Stimulated activated CD4-positive, alpha-beta T cell treated with anti-CD3 and anti-CD28 coated beads, Interleukin-15, amount 100 ng/mL, for 48 hours (primary cell): ENCODE measurements around the gene PRRT4.

Experiments
- DNase-seq, 2 donors: peaks; one replicate each; pipeline ENCODE4 v3.0.0-alpha.2; 2020; ENCODE audit warnings: low read depth in 2 of 2

PRRT4 gene

DNA sequence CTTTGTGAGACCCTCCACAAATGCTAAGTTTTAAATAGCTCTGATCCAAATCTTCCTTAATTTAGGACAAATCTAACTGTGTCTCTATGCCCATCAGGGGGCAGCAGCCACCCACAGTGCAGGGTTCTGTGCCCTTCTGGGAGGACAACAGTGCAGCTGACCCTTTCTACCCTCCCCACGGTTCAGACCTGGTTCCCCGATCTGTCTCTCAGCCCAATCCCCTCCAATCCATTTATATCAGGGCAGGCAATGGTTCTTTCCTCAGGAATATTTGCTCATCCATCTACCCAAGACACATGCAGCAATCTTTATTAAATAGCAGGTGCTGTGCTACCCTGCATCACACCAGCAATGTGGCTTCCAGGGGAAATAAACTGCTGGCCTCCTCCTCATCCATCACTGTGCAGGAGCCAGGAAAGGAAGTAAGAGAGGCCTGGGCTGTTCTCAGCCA lies 13.8 kb downstream of the PRRT4 start:
- peak in 1 of 2 donors; percentile 28 for DNase-seq

DNA sequence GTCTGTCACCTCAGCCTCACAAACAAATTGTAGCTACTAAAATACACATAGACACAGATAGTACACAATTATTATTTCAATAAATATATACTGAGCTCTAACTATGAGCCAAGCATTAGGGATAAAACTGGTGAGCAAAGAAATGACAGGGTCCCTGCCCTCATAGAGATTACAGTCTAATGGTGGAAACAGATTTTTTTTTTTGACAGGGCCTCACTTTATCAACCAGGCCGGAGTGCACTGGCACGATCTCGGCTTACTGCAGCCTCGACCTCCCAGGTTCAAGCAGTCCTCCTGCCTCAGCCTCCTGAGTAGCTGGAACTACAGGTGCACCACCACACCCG lies 17.1 kb downstream of the PRRT4 start:
- DNase-seq, result no peak

DNA sequence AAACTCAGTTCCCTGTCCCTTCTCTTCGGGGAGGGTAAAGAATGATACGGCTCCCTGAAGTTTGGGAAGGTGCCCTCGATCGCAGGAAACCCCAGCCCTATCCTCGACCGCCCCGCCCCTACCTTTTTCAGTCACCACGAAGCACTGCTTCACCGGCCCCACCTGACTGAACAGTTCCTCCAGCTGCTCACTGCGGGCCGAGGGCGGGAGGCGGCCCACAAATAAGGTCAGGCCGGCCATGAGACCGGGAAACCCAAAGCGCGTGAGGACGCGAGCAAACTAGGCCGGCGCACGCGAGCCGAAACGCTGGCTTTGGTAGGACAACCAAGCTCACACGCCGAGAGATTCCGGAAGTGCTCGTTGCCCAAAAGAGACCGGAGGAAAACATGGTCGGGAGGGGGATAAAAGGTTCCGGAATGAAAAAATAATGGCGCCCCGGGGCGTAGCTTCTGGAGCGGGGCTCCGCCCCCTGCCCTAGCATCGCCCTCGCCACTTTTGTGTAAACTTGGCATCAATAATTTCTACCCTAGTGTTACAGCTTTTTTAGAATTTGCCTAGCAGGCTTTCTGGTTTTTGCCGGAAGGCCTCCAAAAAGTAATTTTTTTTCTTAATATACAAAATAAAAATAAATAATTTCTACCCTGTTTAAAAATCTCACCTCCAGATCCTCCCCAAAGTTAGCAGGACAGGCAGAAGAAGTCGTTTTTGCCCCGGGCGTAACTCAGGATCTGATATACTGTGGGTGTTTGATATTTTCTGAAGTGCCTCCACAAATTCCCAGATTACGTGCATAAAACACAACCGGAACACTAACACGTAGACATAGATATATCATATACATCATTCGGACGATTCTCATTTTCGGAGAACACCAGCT lies 17.7 kb downstream of the PRRT4 start, which contains the start of gene RBM28:
TSS of gene RBM28 (minus strand) at position 355 of the 877 bp plus-strand sequence. CDS start at position 240, 115 bp downstream.
- DNase-seq, result peak; percentile 77 to 82

DNA sequence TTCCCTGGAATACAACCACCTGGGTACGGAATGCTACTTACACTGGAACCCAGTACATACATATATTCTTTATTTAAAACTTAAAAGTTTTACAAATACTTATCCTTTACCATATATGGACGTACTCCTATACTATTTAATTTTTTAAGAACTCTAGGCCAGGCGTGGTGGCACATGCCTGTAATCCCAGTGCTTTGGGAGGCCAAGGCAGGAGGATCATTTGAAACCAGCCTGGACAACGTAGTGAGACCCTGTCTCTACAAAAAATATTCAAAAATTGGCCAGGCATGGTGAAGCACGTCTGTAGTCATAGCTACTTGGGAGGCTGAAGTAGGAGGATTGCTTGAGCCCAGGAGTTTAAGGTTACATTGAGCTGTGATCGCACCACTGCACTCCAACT lies 19.8 kb downstream of the PRRT4 start:
- DNase-seq, result no peak

DNA sequence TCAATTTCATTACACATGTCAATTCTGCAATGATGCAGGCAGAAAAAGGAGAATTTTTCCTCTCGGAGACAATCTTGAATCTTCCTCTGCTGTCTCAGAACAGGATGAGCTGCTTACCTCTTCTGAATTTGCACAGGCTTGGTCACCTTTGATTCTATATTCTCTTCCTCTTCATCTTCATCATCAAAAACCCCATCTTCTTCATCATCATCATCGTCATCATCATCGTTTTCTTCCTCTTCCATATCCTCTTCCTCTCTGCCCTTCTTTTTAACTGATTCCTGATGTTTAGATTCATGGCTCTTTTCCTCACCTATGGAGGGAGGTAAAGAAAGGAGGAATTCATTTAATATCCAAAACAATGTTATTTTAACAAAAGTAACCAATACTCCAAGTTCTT lies 25.8 kb downstream of the PRRT4 start:
- DNase-seq, result no peak

DNA sequence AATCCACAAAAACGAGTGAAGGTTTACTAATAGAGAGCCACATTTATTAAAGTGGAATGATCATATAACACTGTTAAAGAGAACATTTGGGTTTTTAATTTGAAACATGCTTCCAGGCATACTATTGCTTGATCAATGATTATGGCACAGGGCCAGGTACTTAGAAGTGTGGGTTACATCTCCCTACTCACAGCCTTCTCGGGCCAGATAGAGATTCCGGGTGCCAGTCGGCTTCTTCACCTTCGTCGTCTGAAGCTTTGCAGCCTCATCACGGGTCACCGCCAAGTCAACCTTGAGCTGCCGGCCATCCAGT lies 37.2 kb downstream of the PRRT4 start:
- no peak for DNase-seq

DNA sequence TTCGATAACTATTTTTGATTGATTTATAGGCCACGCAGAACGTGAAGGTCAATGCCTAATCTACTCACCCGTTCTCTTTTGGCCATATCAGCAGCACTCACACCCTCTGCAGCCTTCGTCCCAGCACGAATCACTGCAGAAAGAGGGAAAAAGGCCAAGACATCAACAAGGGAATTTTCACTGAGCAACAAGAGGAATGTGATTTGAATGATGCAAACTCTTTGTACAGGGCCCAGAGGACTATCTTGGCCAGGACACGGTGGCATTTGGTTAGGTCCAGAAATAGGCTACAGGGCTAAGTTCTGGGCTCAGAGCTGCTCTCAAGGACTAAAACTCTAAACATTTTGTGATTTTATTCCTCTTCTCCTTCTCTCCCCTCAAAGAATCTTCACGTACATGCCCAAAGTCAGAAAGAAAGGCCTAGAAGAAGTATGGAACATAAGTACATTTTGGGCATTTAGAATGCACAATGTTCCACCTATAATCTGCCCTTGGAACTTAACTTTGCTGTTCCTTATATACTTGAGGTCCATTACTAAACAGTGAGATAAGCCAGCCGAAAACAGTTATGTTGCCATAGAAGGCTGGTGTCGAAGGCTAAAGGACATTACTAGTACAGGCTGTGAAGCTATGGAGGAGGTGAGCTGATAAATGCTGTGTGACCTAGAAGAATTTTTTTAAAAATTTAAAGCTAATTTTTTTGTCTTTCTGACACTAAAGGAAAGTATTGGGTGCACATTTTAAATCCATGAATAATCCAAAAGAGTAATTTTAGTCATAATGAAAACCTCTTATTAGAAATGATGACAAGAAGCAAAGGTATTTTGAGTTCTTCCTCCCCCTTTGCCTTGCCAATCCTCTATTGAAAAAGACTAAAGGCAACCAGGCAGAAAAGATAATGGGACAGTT lies 37.8 kb downstream of the PRRT4 start:
- no peak for DNase-seq

DNA sequence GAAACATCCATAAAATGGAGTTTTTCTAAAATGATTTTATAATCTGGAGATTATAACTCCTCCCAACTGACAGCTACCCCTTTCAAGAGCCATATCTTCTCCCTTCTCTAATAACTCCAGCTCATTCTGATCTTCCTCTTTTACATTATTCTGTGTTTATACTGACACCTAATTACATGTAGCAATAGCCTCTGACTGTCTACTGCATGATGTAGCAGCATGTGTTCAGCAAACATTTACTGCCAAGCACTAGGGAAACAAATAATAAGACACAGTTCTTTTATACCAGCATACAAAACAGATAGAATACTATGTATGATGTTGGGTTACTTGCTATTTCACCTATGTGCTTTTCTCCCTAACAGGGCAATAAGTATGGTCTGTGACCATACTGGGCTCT lies 38.5 kb downstream of the PRRT4 start:
- DNase-seq, result no peak

DNA sequence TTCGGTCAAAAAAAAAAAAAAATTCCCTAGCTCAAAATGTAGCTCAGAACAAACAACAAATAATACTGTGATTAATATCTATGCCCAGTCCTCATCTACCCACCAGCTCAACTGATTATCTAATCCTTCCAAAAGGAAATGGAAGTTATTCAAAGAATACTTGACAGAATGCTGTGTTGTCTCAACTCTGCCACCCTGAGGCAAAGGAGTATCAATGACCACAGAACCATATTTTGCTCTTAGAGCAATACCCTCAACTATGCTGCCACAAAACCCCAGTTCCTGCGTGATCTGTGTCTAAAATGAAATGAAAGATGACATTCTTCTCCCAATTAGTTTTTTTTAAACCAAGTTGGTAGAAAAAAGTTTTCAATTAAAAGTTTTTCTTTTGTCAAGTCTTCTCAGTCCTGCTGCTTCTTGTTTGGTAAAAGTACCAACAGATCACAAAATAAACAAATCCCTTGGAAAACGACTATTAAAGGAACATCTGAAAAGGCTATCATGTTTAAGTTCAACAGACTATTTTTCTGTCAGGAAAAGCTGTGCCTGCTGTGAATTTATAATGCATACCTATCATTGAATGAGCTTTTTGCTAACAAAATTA lies 39.3 kb downstream of the PRRT4 start:
- no peak for DNase-seq

DNA sequence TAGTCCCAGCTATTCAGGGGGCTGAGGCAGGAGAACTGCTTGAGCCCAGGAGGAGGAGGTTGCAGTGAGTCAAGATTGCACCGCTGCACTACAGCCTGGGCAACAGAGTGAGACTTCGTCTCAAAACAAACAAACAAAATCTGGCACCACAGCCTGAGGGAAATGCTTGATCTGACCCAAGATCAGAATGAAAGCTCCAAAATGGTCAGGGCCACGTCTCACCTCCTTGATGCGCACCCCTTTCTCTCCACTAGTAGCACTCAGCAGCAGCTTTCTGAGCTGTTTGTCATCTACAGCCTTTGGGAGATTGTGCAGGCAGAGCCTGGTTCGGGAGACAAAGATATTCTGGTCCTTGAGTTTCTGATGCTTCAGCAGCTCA lies 40.5 kb downstream of the PRRT4 start:
- DNase-seq, result no peak

DNA sequence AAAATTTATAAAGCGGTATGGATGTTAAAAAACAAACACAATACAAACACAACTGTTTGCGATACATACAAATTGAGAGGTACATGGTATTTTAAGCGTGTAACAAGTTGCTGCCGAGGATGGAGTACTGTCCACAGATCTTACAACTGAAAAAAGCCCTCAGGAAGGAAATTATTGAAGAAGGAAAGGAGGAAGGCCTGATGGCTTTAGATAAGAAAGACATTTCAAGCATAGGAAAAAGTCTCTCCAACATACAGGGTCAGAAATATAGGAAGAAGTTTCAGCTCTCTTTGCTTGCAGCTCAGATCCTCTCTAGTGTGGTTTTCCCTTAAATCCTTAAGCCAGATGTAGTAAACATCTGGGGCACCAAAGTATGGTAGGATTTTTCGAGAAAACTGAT lies 42.8 kb downstream of the PRRT4 start:
- no peak for DNase-seq

DNA sequence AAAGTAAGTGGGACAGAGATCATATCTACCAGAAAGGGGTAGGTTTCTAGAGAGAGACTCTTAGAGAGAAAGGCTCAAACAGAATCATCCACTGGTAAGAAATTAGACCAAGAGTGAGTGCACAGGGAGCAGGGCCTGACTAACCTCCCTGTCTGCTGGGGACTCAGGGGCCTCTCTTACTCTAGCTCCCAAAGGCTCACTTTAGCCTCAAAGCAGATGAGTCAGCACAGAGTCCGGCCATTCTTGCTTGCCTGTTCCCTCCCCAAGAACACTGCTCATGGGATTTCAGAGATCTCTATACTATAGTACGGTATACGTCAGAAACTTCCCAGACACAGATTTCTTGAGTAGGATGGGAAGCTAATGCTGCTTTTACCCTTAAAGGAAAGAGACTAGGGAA lies 50.5 kb downstream of the PRRT4 start:
- no peak for DNase-seq

DNA sequence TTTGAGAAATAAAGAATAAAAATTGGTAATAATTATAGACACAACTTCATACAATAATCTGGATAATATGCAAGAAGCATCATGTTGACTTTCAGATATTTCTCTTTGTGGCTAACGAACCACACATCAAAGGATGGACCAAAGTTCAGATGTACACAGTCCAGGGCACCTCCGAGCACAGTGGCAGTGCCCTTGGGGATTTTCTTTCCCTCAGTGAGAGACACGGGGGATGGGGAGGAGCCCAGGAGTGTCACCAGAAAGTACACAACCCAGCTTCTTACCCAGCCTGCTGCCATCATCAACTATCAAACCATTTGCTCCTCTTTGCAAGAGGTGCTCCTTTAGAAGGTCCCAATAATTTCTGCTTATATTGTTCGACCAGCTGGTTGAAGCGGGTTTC lies 51.0 kb downstream of the PRRT4 start:
- no peak for DNase-seq

DNA sequence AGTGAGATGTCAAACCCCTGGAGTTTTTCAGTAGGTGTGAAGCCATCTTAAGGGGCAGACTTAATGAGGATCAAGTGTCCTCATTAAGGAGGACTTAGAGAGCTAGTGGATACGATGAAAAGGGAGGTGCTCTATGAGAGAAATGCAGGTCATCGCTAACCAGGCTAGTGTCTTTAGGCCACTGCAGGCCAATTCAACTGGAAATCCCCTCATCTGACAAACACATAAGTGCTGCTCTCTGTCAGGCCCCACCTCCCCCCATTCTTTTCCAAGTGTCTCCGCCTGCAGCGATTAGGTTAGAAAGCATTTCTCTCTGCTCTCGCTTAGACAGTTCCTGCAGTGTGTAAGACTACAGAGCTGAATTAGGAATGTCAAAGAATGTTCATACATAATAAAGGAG lies 51.5 kb downstream of the PRRT4 start:
- DNase-seq, result no peak

DNA sequence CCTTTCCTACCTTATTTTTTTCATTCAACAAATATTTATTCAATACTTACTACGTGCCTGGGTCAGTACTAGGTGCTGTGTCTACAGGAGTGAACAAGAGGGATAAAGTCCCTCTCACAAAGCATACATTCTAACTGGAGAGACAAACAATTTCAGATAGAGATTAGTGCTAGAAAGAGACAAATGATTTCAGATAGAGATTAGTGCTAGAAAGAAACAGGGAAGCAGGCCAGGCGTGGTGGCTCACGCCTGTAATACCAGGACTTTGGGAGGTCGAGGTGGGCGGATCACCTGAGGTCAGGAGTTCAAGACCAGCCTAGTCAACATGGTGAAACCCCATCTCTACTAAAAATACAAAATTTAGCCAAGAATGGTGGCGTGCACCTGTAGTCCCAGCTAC lies 52.4 kb downstream of the PRRT4 start:
- no peak for DNase-seq

DNA sequence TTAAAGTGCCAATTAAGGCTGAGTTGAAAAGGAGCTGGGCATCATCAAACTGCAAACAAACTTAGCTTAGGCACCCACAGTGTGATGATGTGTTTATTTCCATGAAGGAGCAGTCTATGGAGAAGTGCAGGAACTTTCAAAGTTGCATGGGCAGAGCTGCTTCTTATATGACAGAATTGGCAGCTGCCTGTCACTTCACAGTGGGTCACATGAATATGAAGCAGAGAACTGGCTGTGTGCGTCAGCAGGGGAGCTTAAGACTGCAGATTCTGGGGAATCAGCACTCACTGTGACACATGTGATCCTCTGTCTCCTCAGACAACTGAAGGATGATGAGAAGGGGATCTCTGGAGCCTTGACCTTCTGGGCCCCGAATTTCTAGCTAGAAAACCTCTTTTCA lies 54.4 kb downstream of the PRRT4 start:
- no peak for DNase-seq

DNA sequence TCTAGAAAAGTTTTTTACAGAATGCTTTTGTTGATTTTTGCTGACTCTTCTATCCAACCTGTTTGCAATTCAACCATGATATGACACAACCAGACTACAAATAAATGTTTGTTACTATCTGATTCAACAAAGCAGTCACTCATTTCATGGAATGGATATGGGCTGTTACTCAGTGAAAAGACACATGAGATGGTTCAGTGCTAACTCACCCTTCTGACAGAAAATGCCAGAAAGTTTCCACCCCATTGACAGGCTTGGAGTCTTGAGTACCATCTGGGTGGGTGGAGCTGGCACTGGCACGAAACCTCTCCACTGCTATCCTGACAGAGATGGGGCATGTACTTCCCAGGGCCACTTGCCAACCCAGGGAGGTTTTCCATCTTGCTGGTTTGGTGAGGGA lies 57.3 kb downstream of the PRRT4 start:
- no peak for DNase-seq

DNA sequence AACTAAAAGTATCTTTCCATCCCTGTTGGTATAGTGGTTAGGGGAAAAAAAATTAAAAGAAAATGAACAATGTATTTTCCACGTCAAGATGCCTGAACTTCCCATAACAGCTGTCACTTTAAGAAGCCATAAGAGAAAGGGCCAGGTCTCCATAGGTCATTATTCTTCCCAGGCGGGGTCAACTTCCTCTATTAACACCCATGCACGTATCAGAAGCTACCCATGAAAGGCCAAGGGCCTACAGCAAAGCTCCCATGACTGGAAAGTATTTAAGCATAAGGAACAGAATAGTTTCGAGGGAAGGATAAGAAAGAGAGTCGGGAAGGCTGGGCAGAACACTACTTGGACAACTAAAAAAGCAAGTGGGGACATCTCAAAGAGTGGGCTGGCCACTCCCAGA lies 57.8 kb downstream of the PRRT4 start:
- DNase-seq, result no peak

DNA sequence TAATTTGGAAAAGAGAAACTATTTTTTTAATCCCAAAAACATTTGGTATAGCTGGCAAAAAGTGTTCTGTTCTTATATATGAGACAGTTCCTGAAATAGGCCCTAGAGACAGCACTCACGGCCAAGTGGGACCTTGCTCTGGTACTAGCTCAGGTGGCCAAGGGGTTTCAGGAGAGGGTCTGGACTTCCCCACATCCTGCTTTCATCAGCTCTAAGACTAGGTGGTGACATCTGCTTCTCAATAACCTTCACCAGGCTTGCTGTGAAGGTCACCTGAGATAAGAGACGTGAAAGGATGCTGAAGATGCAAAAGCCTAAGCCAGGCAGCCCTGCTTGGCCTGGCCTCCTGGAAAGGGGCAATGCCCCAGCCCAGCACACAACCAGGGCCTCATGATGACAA lies 58.4 kb downstream of the PRRT4 start:
- DNase-seq, result no peak

DNA sequence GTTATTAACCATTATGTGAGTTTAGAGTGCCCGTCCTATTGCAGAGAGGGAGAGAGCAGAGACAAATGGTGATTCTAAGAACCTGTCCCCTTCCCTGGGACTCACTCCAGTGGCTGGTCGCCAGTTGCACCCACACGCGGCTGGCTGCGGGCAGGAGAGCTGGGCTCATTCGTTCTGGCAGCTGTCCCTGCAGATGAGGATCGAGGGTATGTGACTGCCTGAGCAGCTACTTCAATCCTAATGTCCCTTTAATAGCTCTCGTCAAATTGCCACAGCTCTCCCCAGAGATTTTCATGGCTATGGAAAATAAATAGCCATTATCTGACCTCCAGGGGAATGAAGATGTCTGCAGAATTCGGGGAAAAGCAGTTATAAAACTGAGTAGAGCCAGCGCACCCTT lies 59.4 kb downstream of the PRRT4 start:
- no peak for DNase-seq
